Osteoblast (primary cell): ENCODE data around the gene RBBP8NL. TPM values are rescaled to one million over a fixed set of nuclear protein-coding genes. Genes with fewer than 3 reads are reported as not detected.

Experiments
- DNase-seq: peaks from one replicate; pipeline ENCODE4 v3.0.0; 2011; ENCODE audit warnings: low spot score, mixed read lengths; ENCODE audit not compliant: insufficient read length; ENCODE audit errors: missing footprints
- H2AFZ ChIP-seq: 2 replicates; pipeline ENCODE4 v1.6.0; 2011; ENCODE audit warnings: mild to moderate bottlenecking, low read length
- H3K27ac ChIP-seq: 2 replicates; pipeline ENCODE4 v1.5.1; 2011; ENCODE audit warnings: mild to moderate bottlenecking, low read depth, low read length, moderate library complexity
- H3K27me3 ChIP-seq: 2 replicates; pipeline ENCODE4 v1.6.0; 2012; ENCODE audit warnings: mild to moderate bottlenecking, control low read depth, inconsistent platforms, low read length, moderate library complexity; ENCODE audit not compliant: insufficient read depth
- H3K36me3 ChIP-seq: 2 replicates; pipeline ENCODE4 v1.5.1; 2011; ENCODE audit warnings: mild to moderate bottlenecking, low read length, control low read depth, moderate library complexity; ENCODE audit not compliant: insufficient read depth
- H3K4me1 ChIP-seq: 2 replicates; pipeline ENCODE4 v1.5.1; 2011; ENCODE audit warnings: mild to moderate bottlenecking, low read length, control low read depth, moderate library complexity; ENCODE audit not compliant: insufficient read depth
- H3K4me2 ChIP-seq: 2 replicates; pipeline ENCODE4 v1.6.0; 2011; ENCODE audit warnings: mild to moderate bottlenecking, low read length; ENCODE audit not compliant: insufficient read depth
- H3K4me3 ChIP-seq: fragments of 200-600 bp; sonication (generic); 3 replicates; pipeline ENCODE4 v1.5.1; 2012; ENCODE audit warnings: mild to moderate bottlenecking, low read length, inconsistent platforms; ENCODE audit not compliant: insufficient read depth
- H3K79me2 ChIP-seq: 2 replicates; pipeline ENCODE4 v1.6.0; 2012; ENCODE audit warnings: mild to moderate bottlenecking, low read length, control low read depth, inconsistent platforms; ENCODE audit not compliant: insufficient read depth
- H3K9me3 ChIP-seq: 2 replicates; pipeline ENCODE4 v1.5.1; 2011; ENCODE audit warnings: low read depth, low read length, control low read depth
- H4K20me1 ChIP-seq: 2 replicates; pipeline ENCODE4 v1.6.0; 2012; ENCODE audit warnings: mild to moderate bottlenecking, low read length, control low read depth; ENCODE audit not compliant: insufficient read depth
- CTCF ChIP-seq: IDR thresholded peaks from 2 replicates; pipeline ENCODE4 v1.5.1; 2011; ENCODE audit warnings: mild to moderate bottlenecking, low read depth, low read length, moderate library complexity; ENCODE audit errors: extremely low read depth
- total RNA-seq: library from RNA; depleted of rRNA; stranded (reverse); fragments of >200 nt; gene quantifications from 2 replicates; pipeline ENCODE4 v1.2.3, GENCODE V29; 2012

RBBP8NL gene
- total RNA-seq, 1 donor = not detected

DNA sequence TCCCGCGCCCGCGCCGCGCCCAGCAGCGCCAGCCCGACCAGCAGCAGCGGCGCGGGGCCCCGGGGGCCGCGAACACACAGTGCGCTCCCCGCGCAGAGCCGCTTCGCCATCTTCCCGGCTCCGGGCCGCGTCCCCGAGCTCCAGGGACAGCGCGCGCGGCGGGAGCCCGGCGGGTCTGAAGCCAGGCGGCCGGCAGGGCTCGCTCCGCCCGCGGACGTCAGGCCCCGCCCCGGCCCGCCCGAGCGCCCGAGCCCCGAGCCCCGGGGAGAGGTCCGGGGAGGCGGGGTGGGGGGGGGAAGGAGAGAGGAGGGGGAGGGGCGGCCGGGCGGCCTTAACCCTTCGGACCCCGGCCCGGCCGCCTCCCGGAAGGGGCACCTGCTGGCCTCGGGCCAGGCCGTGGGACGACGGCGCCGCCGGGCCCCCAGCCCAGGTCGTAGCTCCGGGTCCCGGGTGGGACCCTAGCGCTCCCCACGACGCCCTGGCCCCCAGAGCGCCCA, 60.2 kb downstream of the RBBP8NL start, which contains the start of gene LAMA5:
TSS of gene LAMA5 (minus strand) at position 177 of the 497 bp plus-strand sequence. CDS start at position 110, 67 bp downstream.
- peaks cover 2% of the 10 kb centered on the region for H4K20me1 ChIP-seq
- no peak for TF ChIP-seq CTCF
- H3K79me2 ChIP-seq = no peaks in the 10 kb centered on the region
- no peaks in the 10 kb centered on the region for H3K36me3 ChIP-seq
- no peaks in the 10 kb centered on the region for H3K9me3 ChIP-seq
- no peak within 1 kb of the TSS for H2AFZ ChIP-seq
- H3K4me2 ChIP-seq = peak within 1 kb of the TSS; percentile 75
- peaks cover 25% of the 10 kb centered on the region for H3K27me3 ChIP-seq
- H3K4me1 ChIP-seq = peaks cover 33% of the 10 kb centered on the region
- H3K27ac ChIP-seq = no peak within 1 kb of the TSS
- H3K4me3 ChIP-seq = peak within 1 kb of the TSS; percentile 60
- DNase-seq = peak; percentile 97

DNA sequence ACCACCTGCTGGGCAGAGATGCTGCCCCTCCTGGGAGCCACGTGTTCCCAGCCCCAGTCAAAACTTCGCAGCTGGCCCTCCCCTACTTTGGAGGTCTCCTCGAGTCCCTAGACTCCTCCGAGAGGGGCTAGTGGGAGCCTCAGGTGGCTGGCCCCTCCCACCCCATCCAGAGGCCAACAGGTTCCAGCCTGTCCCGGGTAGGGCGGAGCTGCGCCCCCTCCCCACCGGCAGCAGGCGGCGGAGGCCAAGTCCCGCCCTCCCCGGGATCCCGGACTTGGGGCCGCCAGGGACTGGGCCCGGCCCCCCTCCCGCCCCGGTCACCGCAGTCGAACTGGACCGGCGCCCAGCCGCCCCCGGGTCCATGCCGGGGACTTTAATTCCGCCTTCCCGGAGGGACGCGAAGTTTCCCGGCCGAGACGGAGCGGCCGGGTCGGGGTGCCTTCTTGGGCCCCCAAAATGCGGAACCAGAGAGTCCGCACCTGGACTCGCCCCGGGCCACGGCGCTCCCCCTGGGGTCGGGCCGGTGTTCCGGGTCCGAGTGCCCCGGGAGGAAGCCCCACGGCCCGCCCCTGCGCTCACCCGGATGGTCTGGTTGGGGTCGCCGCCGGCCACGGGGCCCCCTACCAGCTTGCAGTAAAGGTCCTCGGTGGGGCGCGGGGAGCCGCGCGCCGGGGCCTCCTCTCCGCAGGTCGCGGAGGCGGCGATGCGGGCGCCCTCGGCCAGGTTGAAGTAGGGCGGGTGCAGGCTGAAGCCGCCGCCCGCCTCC, 60.8 kb downstream of the RBBP8NL start:
- Histone ChIP-seq H3K27ac (no peak overlapping the region), H3K79me2 (no peaks in the 10 kb centered on the region), H3K4me2 (peak overlapping the region; percentile 61), H3K4me1 (peaks cover 33% of the 10 kb centered on the region), H3K4me3 (peak overlapping the region; percentile 60), H2AFZ (no peak overlapping the region), H3K9me3 (no peaks in the 10 kb centered on the region), H4K20me1 (peaks cover 2% of the 10 kb centered on the region), H3K27me3 (peaks cover 25% of the 10 kb centered on the region), H3K36me3 (no peaks in the 10 kb centered on the region)
- no peak for TF ChIP-seq CTCF
- DNase-seq = no peak

GRCh38 chr20:62365814-62366369, 61.4 kb downstream of the RBBP8NL start:
- H4K20me1 ChIP-seq = peaks cover 2% of the 10 kb centered on the region
- no peaks in the 10 kb centered on the region for H3K9me3 ChIP-seq
- H3K27me3 ChIP-seq = peaks cover 25% of the 10 kb centered on the region
- peak overlapping the region; percentile 60 for H3K4me3 ChIP-seq
- no peak for DNase-seq
- no peak overlapping the region for H2AFZ ChIP-seq
- H3K36me3 ChIP-seq = no peaks in the 10 kb centered on the region
- H3K4me1 ChIP-seq = peaks cover 33% of the 10 kb centered on the region
- no peak overlapping the region for H3K27ac ChIP-seq
- TF ChIP-seq CTCF = no peak
- H3K79me2 ChIP-seq = no peaks in the 10 kb centered on the region
- peak overlapping the region; percentile 61 for H3K4me2 ChIP-seq
